Measurements from ENCODE around the gene POU3F4.

GRCh38 chrX:83501530-83501929, 6.6 kb upstream of the POU3F4 start:
- TF ChIP-seq, protein P1, sequence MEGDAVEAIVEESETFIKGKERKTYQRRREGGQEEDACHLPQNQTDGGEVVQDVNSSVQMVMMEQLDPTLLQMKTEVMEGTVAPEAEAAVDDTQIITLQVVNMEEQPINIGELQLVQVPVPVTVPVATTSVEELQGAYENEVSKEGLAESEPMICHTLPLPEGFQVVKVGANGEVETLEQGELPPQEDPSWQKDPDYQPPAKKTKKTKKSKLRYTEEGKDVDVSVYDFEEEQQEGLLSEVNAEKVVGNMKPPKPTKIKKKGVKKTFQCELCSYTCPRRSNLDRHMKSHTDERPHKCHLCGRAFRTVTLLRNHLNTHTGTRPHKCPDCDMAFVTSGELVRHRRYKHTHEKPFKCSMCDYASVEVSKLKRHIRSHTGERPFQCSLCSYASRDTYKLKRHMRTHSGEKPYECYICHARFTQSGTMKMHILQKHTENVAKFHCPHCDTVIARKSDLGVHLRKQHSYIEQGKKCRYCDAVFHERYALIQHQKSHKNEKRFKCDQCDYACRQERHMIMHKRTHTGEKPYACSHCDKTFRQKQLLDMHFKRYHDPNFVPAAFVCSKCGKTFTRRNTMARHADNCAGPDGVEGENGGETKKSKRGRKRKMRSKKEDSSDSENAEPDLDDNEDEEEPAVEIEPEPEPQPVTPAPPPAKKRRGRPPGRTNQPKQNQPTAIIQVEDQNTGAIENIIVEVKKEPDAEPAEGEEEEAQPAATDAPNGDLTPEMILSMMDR (conservative IDR thresholded peaks at IDR 0.05; ENCODE audit: low read length) = no peak
- TF ChIP-seq EZH2phosphoT487 (IDR thresholded peaks at IDR 0.05; ENCODE audit: borderline replicate concordance, low read depth, low read length) = no peak
